KMS-11 (cell line): ENCODE measurements around the gene SATB2.

Source experiments
- H2AFZ ChIP-seq: fragments of 200-600 bp; sonication (generic); 2 replicates; pipeline ENCODE4 v1.6.1; 2016; ENCODE audit warnings: antibody characterized with exemption, mixed run types, low read depth
- H3K27ac ChIP-seq: fragments of 200-600 bp; sonication (generic); 2 replicates; pipeline ENCODE4 v1.6.1; 2016; ENCODE audit warnings: mild to moderate bottlenecking, mixed run types
- H3K27me3 ChIP-seq: fragments of 200-600 bp; sonication (generic); 2 replicates; pipeline ENCODE4 v1.6.1; 2017; ENCODE audit warnings: mild to moderate bottlenecking, low read depth, mixed run types, moderate library complexity; ENCODE audit not compliant: insufficient read depth
- H3K36me3 ChIP-seq: fragments of 200-600 bp; sonication (generic); 2 replicates; pipeline ENCODE4 v1.6.1; 2017; ENCODE audit warnings: mild to moderate bottlenecking, mixed run types; ENCODE audit not compliant: insufficient read depth
- H3K4me1 ChIP-seq: fragments of 200-600 bp; sonication (generic); 2 replicates; pipeline ENCODE4 v1.6.1; 2016; ENCODE audit warnings: mild to moderate bottlenecking, low read depth, mixed run types; ENCODE audit not compliant: poor library complexity, severe bottlenecking
- H3K4me2 ChIP-seq: fragments of 200-600 bp; sonication (generic); 2 replicates; pipeline ENCODE4 v1.7.0; 2016; ENCODE audit warnings: mild to moderate bottlenecking, mixed run types
- H3K4me3 ChIP-seq: fragments of 200-600 bp; sonication (generic); IDR thresholded peaks from 2 replicates; pipeline ENCODE4 v1.6.1; 2017; ENCODE audit warnings: low read depth, low read length, mixed read lengths; ENCODE audit not compliant: insufficient read depth
- H3K79me2 ChIP-seq: fragments of 200-600 bp; sonication (generic); 2 replicates; pipeline ENCODE4 v1.6.1; 2016; ENCODE audit warnings: low read depth, mixed run types; ENCODE audit not compliant: insufficient read depth
- H3K9ac ChIP-seq: fragments of 200-600 bp; sonication (generic); 2 replicates; pipeline ENCODE4 v1.6.1; 2016; ENCODE audit warnings: mild to moderate bottlenecking, mixed run types
- H4K20me1 ChIP-seq: fragments of 200-600 bp; sonication (generic); 2 replicates; pipeline ENCODE4 v1.6.1; 2016; ENCODE audit warnings: mild to moderate bottlenecking, mixed run types; ENCODE audit not compliant: insufficient read depth
- TF ChIP-seq, protein P1 (sequence below): fragments of 200-600 bp; sonication (generic); conservative IDR thresholded peaks from 2 replicates; pipeline ENCODE4 v1.6.1; 2017; ENCODE audit warnings: low read depth, mild to moderate bottlenecking, antibody characterized with exemption, low read length, moderate library complexity, mixed read lengths

The SATB2 gene

DNA sequence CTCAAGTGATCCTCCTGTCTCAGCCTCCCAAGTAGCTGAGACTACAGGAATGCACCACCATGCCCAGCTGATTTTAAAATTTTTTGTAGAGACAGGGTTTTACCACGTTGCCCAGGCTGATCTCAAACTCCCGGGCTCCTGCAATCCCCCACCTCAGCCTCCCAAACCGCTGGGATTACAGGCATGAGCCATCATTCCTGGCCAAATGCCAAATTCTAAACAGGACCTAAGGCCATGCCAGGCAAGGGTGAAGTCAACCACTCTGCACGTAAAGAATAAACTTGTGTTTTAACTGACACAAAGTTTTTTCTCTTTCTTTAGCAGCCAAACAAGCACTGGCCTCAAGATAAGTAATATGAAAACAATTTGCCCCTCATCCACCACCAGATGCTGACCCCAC is 37.4 kb upstream of the SATB2 start:
- Histone ChIP-seq H4K20me1 (no peaks in the 10 kb centered on the region), H3K36me3 (no peaks in the 10 kb centered on the region), H3K27me3 (no peaks in the 10 kb centered on the region), H3K4me1 (no peaks in the 10 kb centered on the region), H2AFZ (no peak overlapping the region), H3K4me3 (no peak overlapping the region), H3K4me2 (no peak overlapping the region), H3K9ac (no peak overlapping the region), H3K27ac (no peak overlapping the region), H3K79me2 (no peaks in the 10 kb centered on the region)
- TF ChIP-seq, protein P1, sequence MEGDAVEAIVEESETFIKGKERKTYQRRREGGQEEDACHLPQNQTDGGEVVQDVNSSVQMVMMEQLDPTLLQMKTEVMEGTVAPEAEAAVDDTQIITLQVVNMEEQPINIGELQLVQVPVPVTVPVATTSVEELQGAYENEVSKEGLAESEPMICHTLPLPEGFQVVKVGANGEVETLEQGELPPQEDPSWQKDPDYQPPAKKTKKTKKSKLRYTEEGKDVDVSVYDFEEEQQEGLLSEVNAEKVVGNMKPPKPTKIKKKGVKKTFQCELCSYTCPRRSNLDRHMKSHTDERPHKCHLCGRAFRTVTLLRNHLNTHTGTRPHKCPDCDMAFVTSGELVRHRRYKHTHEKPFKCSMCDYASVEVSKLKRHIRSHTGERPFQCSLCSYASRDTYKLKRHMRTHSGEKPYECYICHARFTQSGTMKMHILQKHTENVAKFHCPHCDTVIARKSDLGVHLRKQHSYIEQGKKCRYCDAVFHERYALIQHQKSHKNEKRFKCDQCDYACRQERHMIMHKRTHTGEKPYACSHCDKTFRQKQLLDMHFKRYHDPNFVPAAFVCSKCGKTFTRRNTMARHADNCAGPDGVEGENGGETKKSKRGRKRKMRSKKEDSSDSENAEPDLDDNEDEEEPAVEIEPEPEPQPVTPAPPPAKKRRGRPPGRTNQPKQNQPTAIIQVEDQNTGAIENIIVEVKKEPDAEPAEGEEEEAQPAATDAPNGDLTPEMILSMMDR, result no peak

DNA sequence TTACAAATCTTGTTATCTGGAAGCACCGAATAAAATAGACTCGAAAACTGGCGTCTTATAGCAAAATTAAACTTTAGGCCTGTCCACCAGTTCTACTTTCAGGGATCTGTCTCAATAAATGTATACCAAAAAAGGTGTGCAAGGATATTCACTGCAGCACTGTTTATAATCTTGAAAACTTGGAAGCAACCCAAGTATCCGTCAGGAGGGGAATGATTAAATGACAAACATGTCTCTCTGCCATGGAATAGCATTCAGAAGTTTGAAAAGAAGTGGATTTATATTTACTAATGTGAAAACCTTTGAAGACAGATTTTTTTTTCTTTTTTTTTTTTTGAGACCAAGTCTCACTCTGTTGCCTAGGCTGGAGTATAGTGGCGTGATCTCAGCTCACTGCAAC is 32.3 kb upstream of the SATB2 start:
- peaks cover 10% of the 10 kb centered on the region for H3K4me1 ChIP-seq
- no peak overlapping the region for H3K9ac ChIP-seq
- H3K4me2 ChIP-seq, result no peak overlapping the region
- no peak overlapping the region for H2AFZ ChIP-seq
- TF ChIP-seq, protein P1, result no peak
- no peak overlapping the region for H3K27ac ChIP-seq
- no peaks in the 10 kb centered on the region for H3K27me3 ChIP-seq
- no peaks in the 10 kb centered on the region for H4K20me1 ChIP-seq
- H3K4me3 ChIP-seq, result no peak overlapping the region
- H3K36me3 ChIP-seq, result no peaks in the 10 kb centered on the region
- H3K79me2 ChIP-seq, result no peaks in the 10 kb centered on the region

DNA sequence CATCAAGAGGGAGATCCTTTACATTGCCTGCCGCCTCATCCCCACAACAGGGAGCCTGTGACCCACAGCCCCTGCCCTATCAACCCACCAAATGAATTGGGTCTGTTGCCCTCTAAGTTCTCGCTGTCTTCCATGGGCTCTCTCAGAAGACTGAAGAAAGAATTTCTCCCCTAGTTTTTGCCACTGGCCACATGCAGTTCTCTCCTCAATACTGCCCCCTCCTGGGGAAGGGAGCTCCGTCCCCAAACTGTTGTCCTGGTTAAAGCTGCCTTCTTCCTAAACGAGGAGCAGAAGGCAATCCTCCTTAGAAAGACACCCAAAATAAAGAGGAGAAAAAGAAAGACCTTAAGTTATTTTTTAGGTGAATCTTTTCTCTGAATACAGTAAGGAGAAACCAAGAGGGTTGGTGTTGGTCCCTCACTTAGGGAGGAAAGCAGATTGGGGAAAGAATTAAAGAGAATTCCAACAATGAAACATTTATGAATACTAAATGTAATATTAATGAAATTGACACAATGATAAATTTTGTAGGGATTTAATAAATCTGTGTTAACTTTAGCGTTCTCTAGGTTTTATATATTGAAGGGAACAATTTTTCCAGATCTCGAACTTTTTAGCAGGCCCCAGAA is 31.1 kb upstream of the SATB2 start:
- Histone ChIP-seq H3K27me3 (no peaks in the 10 kb centered on the region), H3K36me3 (no peaks in the 10 kb centered on the region), H3K79me2 (no peaks in the 10 kb centered on the region), H3K4me3 (no peak overlapping the region), H3K27ac (no peak overlapping the region), H3K4me2 (no peak overlapping the region), H3K4me1 (peaks cover 10% of the 10 kb centered on the region), H4K20me1 (no peaks in the 10 kb centered on the region), H3K9ac (no peak overlapping the region), H2AFZ (peak overlapping the region; percentile 13; the same call in 1 of the 2 replicates)
- TF ChIP-seq, protein P1, result peak; percentile 91

DNA sequence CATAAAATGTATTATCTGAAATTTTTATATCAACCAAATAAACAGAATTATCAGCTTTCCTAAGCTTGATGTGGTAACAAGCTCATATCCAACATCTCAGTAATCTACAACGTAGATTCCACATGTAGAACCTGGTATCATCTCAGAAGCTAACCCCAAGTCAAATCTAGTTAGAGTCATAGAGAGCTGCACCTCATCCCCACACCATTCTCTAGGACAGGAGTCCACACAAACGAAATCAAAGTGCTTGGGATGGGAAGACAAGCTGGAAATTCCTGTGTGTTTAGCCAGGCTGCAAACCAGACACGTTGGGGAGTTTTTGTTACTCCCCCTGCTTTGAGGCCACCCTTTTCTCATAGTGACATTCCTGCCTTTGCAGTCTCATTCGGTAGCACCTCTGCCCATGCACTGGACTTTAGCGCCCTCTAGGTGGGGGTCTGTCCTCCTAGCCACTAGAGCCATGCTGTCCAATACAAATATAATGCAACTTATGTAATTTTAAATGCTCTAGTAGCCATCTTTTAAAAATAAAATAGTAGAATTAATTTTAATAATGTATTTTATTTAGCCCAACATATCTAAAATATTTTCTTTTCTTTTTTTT is 28.1 kb upstream of the SATB2 start:
- Histone ChIP-seq H3K27me3 (no peaks in the 10 kb centered on the region), H2AFZ (peak overlapping the region; percentile 26; the same call in 1 of the 2 replicates), H3K4me2 (no peak overlapping the region), H3K9ac (no peak overlapping the region), H3K27ac (no peak overlapping the region), H3K79me2 (no peaks in the 10 kb centered on the region), H3K36me3 (no peaks in the 10 kb centered on the region), H3K4me1 (peaks cover 10% of the 10 kb centered on the region), H4K20me1 (no peaks in the 10 kb centered on the region), H3K4me3 (no peak overlapping the region)
- TF ChIP-seq, protein P1, result peak; percentile 72
